ENCODE data around the gene SCAPER.

- TF ChIP-seq CTCF (IDR thresholded peaks at IDR 0.05): no peak
- no peak for TF ChIP-seq POLR2A (IDR thresholded peaks at IDR 0.05; ENCODE audit: low read depth)
- no peak for TF ChIP-seq POLR2AphosphoS5 (IDR thresholded peaks at IDR 0.05)
- no peak for TF ChIP-seq EP300 (IDR thresholded peaks at IDR 0.05)
Observed at GRCh38 chr15:76345880-76346668, 559.1 kb downstream of the SCAPER start.

All from esophagus muscularis mucosa (tissue), 4 donors.